GM18499 (cell line): ENCODE data around the gene DDX5.
A peak's percentile ranks its signal among the peaks of the same experiment; 100 is the strongest.

Source experiments
- ATAC-seq: cut with Tn5 transposase; IDR thresholded peaks from one replicate; pipeline ENCODE4 v1.9.1; 2021; ENCODE audit warnings: moderate number of reproducible peaks; ENCODE audit not compliant: insufficient read depth, unreplicated experiment

The DDX5 gene

GRCh38 chr17:64506201-64506575 lies at the start of gene DDX5:
Gene DDX5, minus strand, starts transcription at chr17:64506289. Its CDS starts 170 bp downstream, at chr17:64506119.
- peak; percentile 35 for ATAC-seq

DNA sequence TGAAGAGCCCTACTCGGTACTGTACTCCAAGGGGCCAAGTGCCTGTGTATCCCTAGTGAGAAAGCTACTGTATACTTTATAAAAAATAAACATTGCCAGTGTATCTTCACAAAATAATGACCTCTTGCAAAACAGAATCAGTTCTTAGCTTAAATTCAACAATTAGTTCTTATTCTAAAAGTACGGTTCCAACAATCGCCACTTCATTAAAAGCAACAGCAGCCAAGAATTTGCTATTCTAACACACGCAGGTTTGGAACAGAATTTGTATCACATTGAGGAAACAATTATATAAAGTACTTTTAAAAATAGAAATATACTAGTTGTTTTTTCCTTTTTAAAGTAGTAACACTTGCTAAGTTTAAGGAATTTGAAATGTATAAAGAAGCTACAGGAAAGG lies 49.2 kb upstream of the DDX5 start:
- ATAC-seq: no peak

- ATAC-seq: no peak
These were observed 48.0 kb upstream of the DDX5 start for GRCh38 chr17:64554028-64554637.

GRCh38 chr17:64551461-64551860 lies 45.4 kb upstream of the DDX5 start:
- no peak for ATAC-seq

DNA sequence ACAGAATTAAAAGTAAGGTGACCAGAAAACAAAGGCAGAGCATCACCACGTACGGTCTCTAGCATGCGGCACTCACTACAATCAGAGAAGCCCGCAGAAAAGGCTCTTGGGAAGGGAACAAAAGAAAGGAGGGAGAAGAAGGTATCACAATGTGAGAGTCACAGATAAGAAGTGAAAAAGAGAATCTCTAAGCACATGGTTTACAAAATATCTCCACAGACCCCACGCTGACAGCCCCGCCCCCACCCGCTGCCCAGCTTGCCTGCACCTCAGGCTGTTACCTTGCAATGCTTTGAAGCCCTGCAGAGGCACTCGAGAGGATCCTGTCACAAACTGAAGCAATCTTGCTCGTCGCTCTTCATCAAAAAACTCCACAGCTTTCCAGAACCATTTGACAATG lies 41.2 kb upstream of the DDX5 start:
- ATAC-seq: no peak

DNA sequence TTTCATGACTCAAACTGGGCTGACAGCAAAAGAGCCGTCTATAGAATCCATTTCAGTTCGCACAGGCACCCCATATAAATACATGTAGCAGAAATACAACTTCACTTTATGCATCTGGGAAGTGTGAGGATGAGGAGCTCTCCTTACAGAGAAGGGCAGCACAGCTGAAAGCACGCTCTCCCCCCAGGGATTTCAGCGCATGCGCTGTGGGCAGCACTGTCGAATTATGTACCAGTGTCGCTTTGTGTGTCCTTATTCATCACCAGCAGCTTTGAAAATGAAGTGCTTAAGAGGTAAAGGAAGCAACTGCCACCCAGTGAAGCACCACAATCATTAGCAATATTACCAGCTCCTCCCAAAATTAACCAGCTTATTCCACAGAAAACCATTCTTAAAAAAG lies 40.6 kb upstream of the DDX5 start:
- ATAC-seq: no peak

DNA sequence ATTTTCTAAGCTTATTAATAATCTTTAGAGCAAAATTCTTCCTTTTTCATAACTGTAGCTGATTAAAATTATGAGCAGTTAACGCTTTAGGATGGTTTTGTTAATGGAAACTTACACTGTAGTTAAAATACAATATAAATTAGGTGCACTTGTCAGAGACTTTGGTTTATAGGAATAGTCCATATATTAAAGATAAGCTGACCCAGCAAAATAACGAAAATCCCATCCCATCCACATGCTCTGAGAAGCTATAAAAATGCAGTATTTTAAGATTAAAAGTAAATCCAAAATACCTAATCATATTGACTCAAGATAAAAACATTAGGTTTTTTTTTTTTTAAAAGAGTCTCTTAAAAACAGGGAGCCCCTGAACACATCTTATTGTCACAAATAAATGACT lies 38.7 kb upstream of the DDX5 start:
- ATAC-seq: no peak

DNA sequence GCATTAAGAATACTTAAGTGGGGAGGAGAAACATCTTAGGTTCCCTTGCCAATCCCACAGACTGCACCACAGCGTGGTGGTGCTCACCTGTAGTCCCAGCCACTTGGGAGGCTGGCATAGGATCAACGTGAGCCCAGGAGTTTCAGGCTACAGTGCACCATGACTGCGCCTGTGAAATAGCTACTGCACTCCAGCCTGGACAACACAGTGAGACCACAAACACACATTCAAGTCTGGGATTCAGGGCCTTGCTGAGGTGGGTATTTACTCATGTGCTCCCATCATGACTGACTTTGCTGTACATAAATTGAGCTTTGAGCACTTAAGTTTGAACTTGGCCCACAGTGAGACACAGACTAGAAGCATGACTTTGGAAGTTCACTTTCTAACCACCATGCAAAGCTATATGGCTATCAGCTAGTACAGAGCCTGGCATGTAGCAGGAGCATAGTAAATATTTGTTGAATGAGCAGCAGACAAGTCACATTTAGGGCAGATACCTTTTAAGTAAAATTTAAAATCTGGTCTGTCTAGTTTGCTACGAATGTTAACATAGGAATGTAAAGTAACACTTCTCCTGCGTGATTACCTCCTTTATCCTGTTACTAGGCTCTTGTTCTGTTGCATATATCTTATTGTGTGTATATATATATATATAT lies 34.2 kb upstream of the DDX5 start:
- ATAC-seq: no peak

- ATAC-seq: no peak
These were observed 32.5 kb upstream of the DDX5 start for GRCh38 chr17:64538508-64539130.

- ATAC-seq: no peak
These were observed 31.4 kb upstream of the DDX5 start for GRCh38 chr17:64537488-64537887.

- no peak for ATAC-seq
These were observed 30.8 kb upstream of the DDX5 start for GRCh38 chr17:64536913-64537312.

- no peak for ATAC-seq
These were observed 29.3 kb upstream of the DDX5 start for GRCh38 chr17:64535357-64535756.

DNA sequence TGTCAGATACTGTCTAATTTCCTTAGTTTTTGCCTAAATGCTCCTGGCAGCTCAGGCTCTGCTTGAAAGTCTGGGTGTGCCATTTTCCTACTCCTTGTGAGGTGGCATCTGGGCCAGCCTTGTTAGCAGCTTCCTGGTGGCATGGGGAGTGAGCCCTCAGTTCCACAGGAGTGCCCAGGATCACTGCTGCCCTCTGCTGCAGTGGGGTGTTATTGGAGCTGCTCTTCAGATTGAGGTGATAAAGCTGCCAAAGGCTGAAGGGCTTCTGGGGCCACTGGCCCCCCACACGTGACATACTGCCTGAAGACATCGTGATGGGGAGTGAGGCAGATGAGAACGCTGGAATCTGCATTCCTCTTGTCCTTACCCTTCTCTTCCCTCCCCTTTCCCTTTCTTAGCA lies 28.1 kb upstream of the DDX5 start:
- no peak for ATAC-seq

DNA sequence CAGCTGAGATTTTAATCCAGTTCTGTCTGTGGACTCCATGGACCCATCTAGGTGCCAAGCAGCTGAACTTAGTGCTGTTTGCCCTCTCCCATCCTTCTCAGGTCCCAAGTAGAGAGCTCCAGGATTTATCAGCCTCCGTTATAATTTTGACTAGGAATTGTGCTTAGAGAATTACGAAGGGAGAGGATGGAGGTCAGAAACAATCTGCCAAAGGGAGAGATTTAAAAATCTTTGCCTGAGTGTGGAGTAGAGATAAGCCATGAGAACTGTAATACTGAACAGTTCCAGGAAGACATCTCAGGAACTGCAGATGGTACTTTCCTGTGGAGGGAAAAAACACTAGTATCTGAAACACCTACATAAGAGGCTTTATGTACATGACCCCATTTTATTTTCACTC lies 27.7 kb upstream of the DDX5 start:
- ATAC-seq: no peak

GRCh38 chr17:64532409-64532808 lies 26.3 kb upstream of the DDX5 start:
- no peak for ATAC-seq

GRCh38 chr17:64531955-64532371 lies 25.9 kb upstream of the DDX5 start:
- no peak for ATAC-seq

DNA sequence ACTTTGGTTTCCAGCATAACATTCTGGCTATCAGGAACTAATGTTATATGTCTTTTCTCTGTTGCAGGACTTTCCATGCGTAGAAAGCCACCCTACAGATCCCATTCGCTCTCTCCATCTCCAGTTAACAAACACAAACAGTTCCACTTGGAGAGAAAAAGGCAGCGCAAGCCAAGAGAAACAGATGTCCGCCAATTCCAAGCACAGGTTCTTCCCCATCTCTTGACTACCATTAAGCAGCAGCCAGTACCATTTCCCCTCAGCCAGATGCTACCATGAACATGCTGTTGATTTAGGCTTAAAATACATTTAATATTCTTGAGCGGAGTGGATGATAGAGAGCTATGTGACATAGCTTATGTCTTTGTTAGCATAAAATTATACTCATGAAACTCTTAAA lies 23.1 kb upstream of the DDX5 start:
- no peak for ATAC-seq

GRCh38 chr17:64527914-64528313 lies 21.8 kb upstream of the DDX5 start:
- no peak for ATAC-seq

DNA sequence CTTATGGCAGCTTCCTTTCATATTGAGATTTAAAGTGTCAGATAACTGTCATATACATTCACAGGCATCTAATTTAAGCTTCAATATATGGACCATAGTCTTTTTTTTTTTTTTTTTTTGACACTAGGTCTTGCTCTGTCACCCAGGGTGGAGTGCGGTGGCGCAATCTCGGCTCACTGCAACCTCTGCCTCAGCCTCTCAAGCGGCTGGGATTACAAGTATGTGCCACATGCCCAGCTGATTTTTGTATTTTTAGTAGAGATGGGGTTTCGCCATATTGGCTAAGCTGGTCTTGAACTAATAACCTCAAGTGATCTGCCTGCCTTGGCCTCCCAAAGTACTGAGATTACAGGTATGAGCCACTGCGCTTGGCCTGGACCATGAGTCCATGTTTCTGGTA lies 14.3 kb upstream of the DDX5 start:
- ATAC-seq: no peak

DNA sequence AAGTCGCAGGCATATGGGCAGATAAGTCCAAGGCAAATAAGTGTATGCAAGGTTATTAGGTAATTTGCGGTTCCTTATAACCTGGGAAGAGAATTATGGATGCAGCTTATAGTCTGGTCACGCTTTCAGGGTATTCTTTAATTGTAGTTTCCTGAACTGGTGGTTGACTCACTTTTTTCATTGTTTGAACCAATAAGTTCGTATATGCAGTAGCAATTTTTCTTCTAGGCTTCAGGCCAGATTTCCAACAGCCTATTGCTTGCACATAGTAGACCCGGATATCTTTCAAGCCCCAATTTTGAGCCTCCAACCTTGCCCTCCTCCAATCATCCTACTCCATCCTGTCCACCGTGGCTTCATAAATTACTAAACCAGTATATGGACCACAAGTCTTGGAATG lies 13.5 kb upstream of the DDX5 start:
- ATAC-seq: no peak

GRCh38 chr17:64515829-64516228 lies 9.7 kb upstream of the DDX5 start:
- no peak for ATAC-seq

- ATAC-seq: no peak
These were observed 9.3 kb upstream of the DDX5 start for GRCh38 chr17:64515419-64515818.
